GM23248 (cell line): ENCODE measurements around the gene EIF4G3. TPM values are rescaled to one million over a fixed set of nuclear protein-coding genes. Genes with fewer than 3 reads are reported as not detected.

ENCODE experiments used
- DNase-seq: peaks from one replicate; pipeline ENCODE4 v3.0.0-alpha.2; 2015
- H2AFZ ChIP-seq: fragments of 200-600 bp; sonication (generic); 2 replicates; pipeline ENCODE4 v1.6.1; 2016; ENCODE audit warnings: antibody characterized with exemption
- H3F3A ChIP-seq: fragments of 200-600 bp; sonication (generic); 2 replicates; pipeline ENCODE4 v1.6.1; 2016; ENCODE audit warnings: mild to moderate bottlenecking, antibody characterized with exemption, mixed run types; ENCODE audit not compliant: insufficient read depth
- H3K27ac ChIP-seq: fragments of 200-600 bp; sonication (generic); 2 replicates; pipeline ENCODE4 v1.5.1; 2016; ENCODE audit warnings: mild to moderate bottlenecking
- H3K27me3 ChIP-seq: fragments of 200-600 bp; sonication (generic); replicated peaks from 2 replicates; pipeline ENCODE4 v1.6.1; 2016; ENCODE audit warnings: mild to moderate bottlenecking; ENCODE audit not compliant: insufficient read depth
- H3K36me3 ChIP-seq: fragments of 200-600 bp; sonication (generic); 2 replicates; pipeline ENCODE4 v1.6.1; 2016; ENCODE audit warnings: low read depth, mild to moderate bottlenecking
- H3K4me1 ChIP-seq: fragments of 200-600 bp; sonication (generic); 2 replicates; pipeline ENCODE4 v1.6.1; 2016; ENCODE audit warnings: mild to moderate bottlenecking; ENCODE audit not compliant: insufficient read depth
- H3K4me2 ChIP-seq: fragments of 200-600 bp; sonication (generic); one replicate; pipeline ENCODE4 v1.6.1; 2016; ENCODE audit warnings: mild to moderate bottlenecking; ENCODE audit not compliant: unreplicated experiment
- H3K4me3 ChIP-seq: fragments of 200-600 bp; sonication (generic); 2 replicates; pipeline ENCODE4 v1.5.1; 2016; ENCODE audit warnings: mild to moderate bottlenecking
- H3K79me2 ChIP-seq: fragments of 200-600 bp; sonication (generic); 2 replicates; pipeline ENCODE4 v1.6.1; 2016; ENCODE audit warnings: mild to moderate bottlenecking; ENCODE audit not compliant: insufficient read depth
- H3K9ac ChIP-seq: fragments of 200-600 bp; sonication (generic); 2 replicates; pipeline ENCODE4 v1.6.1; 2016; ENCODE audit warnings: mild to moderate bottlenecking
- H3K9me2 ChIP-seq: fragments of 200-600 bp; sonication (generic); 2 replicates; pipeline ENCODE4 v1.6.1; 2016; ENCODE audit warnings: mixed run types, mild to moderate bottlenecking, moderate library complexity; ENCODE audit not compliant: insufficient read depth
- H3K9me3 ChIP-seq: fragments of 200-600 bp; sonication (generic); one replicate; pipeline ENCODE4 v1.6.1; 2017; ENCODE audit warnings: low read depth
- H4K20me1 ChIP-seq: fragments of 200-600 bp; sonication (generic); 2 replicates; pipeline ENCODE4 v1.6.0; 2016; ENCODE audit not compliant: insufficient read depth
- EZH2 ChIP-seq: fragments of 200-600 bp; sonication (generic); IDR thresholded peaks from 2 replicates; pipeline ENCODE4 v1.6.1; 2018; ENCODE audit warnings: antibody characterized with exemption, mild to moderate bottlenecking; ENCODE audit not compliant: insufficient read depth, poor library complexity, severe bottlenecking
- EZH2phosphoT487 ChIP-seq: fragments of 200-600 bp; sonication (generic); IDR thresholded peaks from 2 replicates; pipeline ENCODE4 v1.6.1; 2018; ENCODE audit warnings: antibody characterized with exemption, moderate library complexity, mild to moderate bottlenecking, low read depth; ENCODE audit not compliant: insufficient read depth
- WGBS, 2 experiments: methylation state at CpG; one replicate each; pipeline ENCODE4 v1.1.6; 2015 to 2017; ENCODE audit warnings: low lambda C conversion rate in 2 of 2, low coverage in 1 of 2; ENCODE audit errors: missing lambda C conversion rate in 2 of 2; 5-methylcytosine and 5-hydroxymethylcytosine counted together
- in situ Hi-C: fragments of 300-500 bp; cut with MboI; formaldehyde crosslinking; loops from 2 replicates; pipeline ENCODE4 v1.15.0; 2020
- polyA plus RNA-seq: library from polyadenylated mRNA; unstranded; fragments of >200 nt; fragmentation: Nextera tagmentation; extraction: Ambion mirVana; gene quantifications from 2 replicates; pipeline ENCODE4 v1.2.1, GENCODE V29; 2016
- total RNA-seq: library from RNA; depleted of rRNA; stranded (reverse); fragments of >200 nt; shearing (Covaris generic); gene quantifications from 2 replicates; pipeline ENCODE4 v1.2.3, GENCODE V29; 2014

Gene EIF4G3
- total and polyA plus RNA-seq, 2 experiments from 2014 or later = 24.0 to 43.1 TPM

DNA sequence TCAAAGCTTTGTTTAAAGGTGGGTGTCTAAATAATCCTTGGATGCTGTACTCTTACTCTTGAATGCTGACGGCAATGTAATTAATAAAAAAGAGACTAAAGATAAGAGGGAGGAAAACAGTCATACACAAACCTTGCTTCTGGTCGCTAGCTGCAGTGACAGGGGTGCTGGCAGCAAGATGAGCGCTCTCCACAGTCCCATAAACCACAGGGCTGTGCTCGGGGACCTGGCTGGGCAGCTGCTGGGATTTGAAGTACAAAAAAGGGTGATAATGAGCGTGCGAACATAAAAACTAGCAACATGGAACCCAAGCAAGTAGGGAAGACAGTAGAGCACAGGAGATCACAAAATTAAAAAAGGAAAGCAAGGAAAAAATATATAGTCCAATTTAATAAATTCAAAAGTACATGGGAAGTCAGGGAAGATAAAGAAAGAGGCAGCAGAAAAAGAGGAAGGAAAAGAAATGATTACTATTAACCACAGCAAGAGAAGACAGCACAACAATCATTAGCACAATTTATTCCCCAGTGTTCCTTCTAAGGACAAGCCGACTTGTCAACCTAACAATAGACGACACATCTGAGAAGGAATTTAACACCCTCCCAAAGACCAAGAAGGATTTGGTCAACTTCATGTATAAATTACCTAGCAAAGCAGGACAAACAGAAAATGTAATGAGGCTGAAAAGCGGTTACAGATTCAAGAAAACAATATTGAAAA lies 226.7 kb downstream of the EIF4G3 start:
- H2AFZ ChIP-seq = no peak overlapping the region
- no peaks in the 10 kb centered on the region for H4K20me1 ChIP-seq
- H3K4me1 ChIP-seq = no peaks in the 10 kb centered on the region
- no peaks in the 10 kb centered on the region for H3K27me3 ChIP-seq
- H3K79me2 ChIP-seq = peaks cover 21% of the 10 kb centered on the region; the same call in 1 of the 2 replicates
- WGBS, 2 experiments = 97% methylated on average over 9 of the region's 9 CpGs
- H3K27ac ChIP-seq = no peak overlapping the region
- no peaks in the 10 kb centered on the region for H3K9me2 ChIP-seq
- no peak overlapping the region for H3K4me3 ChIP-seq
- H3K36me3 ChIP-seq = peaks cover 5% of the 10 kb centered on the region; the same call in 1 of the 2 replicates
- DNase-seq = no peak
- H3F3A ChIP-seq = no peaks in the 10 kb centered on the region
- in situ Hi-C loops = no loop called here
- H3K9ac ChIP-seq = no peak overlapping the region
- TF ChIP-seq EZH2 = no peak
- TF ChIP-seq EZH2phosphoT487 = no peak
- no peak overlapping the region for H3K4me2 ChIP-seq
- H3K9me3 ChIP-seq = no peaks in the 10 kb centered on the region

DNA sequence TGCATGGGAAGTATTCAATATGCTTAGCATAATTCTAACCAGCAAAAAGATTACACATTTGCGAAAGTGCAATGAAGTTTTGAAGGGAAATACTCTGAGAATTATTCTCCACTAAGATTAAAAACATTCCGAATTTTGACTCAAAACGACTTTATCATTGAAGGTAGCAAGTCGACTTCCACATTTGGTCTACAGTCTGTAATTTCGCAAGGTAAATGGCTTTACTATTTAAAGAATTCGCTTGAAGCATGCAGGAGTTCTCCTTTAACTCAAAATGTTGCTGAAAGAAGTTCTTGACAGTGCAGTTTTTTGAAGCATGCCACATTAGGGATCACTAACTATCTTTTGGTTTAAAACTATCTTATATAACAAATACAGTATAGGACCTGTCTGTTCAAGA lies 228.6 kb downstream of the EIF4G3 start:
- H3K36me3 ChIP-seq = peaks cover 5% of the 10 kb centered on the region; the same call in 1 of the 2 replicates
- no peaks in the 10 kb centered on the region for H3K4me1 ChIP-seq
- 0 out of 2 replicates have a peak, but pooled peaks cover 6% of the 10 kb centered on the region for H3K79me2 ChIP-seq
- H4K20me1 ChIP-seq = no peaks in the 10 kb centered on the region
- no peak overlapping the region for H2AFZ ChIP-seq
- H3K4me2 ChIP-seq = no peak overlapping the region
- 75% methylated on average over 6 of the region's 6 CpGs for WGBS, 2 experiments
- no peak overlapping the region for H3K27ac ChIP-seq
- H3K4me3 ChIP-seq = no peak overlapping the region
- in situ Hi-C loops = no loop called here
- no peak for TF ChIP-seq EZH2phosphoT487
- no peak for TF ChIP-seq EZH2
- no peaks in the 10 kb centered on the region for H3K9me3 ChIP-seq
- H3F3A ChIP-seq = no peaks in the 10 kb centered on the region
- no peaks in the 10 kb centered on the region for H3K9me2 ChIP-seq
- no peaks in the 10 kb centered on the region for H3K27me3 ChIP-seq
- no peak overlapping the region for H3K9ac ChIP-seq
- no peak for DNase-seq

DNA sequence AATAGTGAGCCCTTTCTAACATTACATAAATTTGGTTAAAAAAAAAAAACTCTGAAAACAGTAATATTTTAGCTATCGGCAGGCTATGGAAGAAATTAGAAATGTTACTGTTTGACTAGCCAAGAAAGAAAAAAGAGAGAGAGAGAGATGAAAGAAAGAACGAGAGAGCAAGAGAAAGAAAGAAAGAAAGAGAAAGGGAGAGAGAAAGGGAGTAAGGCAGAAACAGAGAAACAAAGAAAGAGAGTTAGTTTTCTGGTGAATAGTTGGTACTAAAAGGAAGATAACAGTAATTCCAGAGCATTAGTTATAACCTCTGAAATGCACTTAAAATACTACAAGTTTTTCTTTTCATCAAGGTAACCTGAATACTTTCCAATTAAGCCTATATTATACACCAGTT lies 229.3 kb downstream of the EIF4G3 start:
- H2AFZ ChIP-seq = no peak overlapping the region

DNA sequence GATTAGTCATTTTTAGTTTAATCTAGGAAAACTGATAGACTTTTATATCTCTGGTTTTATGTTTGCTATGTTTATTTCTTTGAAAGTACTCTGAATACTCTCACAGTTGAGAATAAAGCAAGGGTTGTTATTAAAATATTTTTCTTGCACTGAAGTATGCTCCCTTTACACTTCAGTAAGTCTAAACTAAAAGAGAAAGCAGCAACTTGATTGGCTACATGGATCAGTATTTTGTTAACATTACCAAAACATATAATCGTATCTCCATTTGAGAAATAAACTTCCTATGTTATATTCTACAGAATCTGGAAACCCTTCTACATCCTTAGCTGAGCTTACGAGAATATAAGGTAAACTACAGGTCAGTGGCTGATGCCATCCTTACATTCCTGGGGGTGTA lies 240.1 kb downstream of the EIF4G3 start:
- Histone ChIP-seq H3K9me3 (no peaks in the 10 kb centered on the region), H3K27ac (no peak overlapping the region), H2AFZ (no peak overlapping the region), H3K4me3 (no peak overlapping the region), H3K9me2 (peaks cover 2% of the 10 kb centered on the region; the same call in 1 of the 2 replicates), H3K4me2 (no peak overlapping the region), H3K9ac (no peak overlapping the region), H4K20me1 (no peaks in the 10 kb centered on the region), H3K79me2 (peaks cover 28% of the 10 kb centered on the region), H3K4me1 (no peaks in the 10 kb centered on the region), H3K27me3 (no peaks in the 10 kb centered on the region), H3F3A (no peaks in the 10 kb centered on the region), H3K36me3 (peaks cover 16% of the 10 kb centered on the region)
- in situ Hi-C loops = no loop called here
- TF ChIP-seq EZH2phosphoT487 = no peak
- no peak for TF ChIP-seq EZH2
- no peak for DNase-seq
- 97 to 98% methylated on average over 2 of the region's 2 CpGs for WGBS, 2 experiments

More for the DNA sequence above, 229.3 kb downstream of the EIF4G3 start:
- no peak for DNase-seq
- Histone ChIP-seq H3K79me2 (0 out of 2 replicates have a peak, but pooled peaks cover under 1% of the 10 kb centered on the region), H3K9me2 (no peaks in the 10 kb centered on the region), H3K36me3 (peaks cover 5% of the 10 kb centered on the region; the same call in 1 of the 2 replicates), H3K9ac (no peak overlapping the region), H3K9me3 (no peaks in the 10 kb centered on the region), H3K27me3 (no peaks in the 10 kb centered on the region), H3K4me2 (no peak overlapping the region), H3K4me1 (no peaks in the 10 kb centered on the region), H3F3A (no peaks in the 10 kb centered on the region), H3K27ac (no peak overlapping the region), H3K4me3 (no peak overlapping the region), H4K20me1 (no peaks in the 10 kb centered on the region)
- in situ Hi-C loops = no loop called here
- no peak for TF ChIP-seq EZH2phosphoT487
- no peak for TF ChIP-seq EZH2
- WGBS, 2 experiments = 97 to 98% methylated on average over 2 of the region's 2 CpGs

DNA sequence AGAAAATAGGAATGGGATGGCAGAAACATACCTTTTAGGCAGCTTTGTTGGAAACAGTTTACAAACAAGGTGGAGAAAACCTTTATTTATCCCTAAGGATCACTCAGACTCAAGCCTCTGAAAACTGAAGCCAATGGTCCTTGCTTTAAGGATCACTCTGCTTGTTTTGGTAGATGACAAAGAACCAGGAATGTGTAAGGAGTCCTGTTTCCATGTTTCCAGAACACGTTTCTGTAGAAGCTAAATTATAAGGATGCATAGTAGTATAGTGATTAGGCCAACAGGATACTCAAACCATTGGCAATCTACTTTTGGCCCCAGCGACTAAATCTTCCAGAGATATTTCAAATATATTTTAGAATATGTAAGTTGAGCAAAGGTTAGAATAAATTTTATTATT lies 240.5 kb downstream of the EIF4G3 start:
- H2AFZ ChIP-seq = no peak overlapping the region
- H3K9ac ChIP-seq = no peak overlapping the region
- H3K4me2 ChIP-seq = no peak overlapping the region
- no peak overlapping the region for H3K27ac ChIP-seq
- no peak overlapping the region for H3K4me3 ChIP-seq
- H3F3A ChIP-seq = no peaks in the 10 kb centered on the region
- peaks cover 13% of the 10 kb centered on the region for H3K36me3 ChIP-seq
- peaks cover 2% of the 10 kb centered on the region; the same call in 1 of the 2 replicates for H3K9me2 ChIP-seq
- no peak for TF ChIP-seq EZH2phosphoT487
- no peak for TF ChIP-seq EZH2
- in situ Hi-C loops = no loop called here
- H3K9me3 ChIP-seq = no peaks in the 10 kb centered on the region
- WGBS, 2 experiments = 94 to 100% methylated on average over 2 of the region's 2 CpGs
- H3K27me3 ChIP-seq = no peaks in the 10 kb centered on the region
- DNase-seq = no peak
- no peaks in the 10 kb centered on the region for H3K4me1 ChIP-seq
- H3K79me2 ChIP-seq = peaks cover 27% of the 10 kb centered on the region
- no peaks in the 10 kb centered on the region for H4K20me1 ChIP-seq
